ENCODE results near the gene RPL3. TPM values are rescaled to one million over a fixed set of nuclear protein-coding genes. Genes with fewer than 3 reads are reported as not detected.

Gene RPL3
- total and polyA plus RNA-seq, 4 donors, result 580 to 1,767 (median 1,184) TPM

- Histone ChIP-seq H3K4me3 (ENCODE audit: low read depth in 1 of 3, low read length in 3 of 3) (no peak overlapping the region), H3K27ac (ENCODE audit: low read depth in 1 of 2, low read length in 2 of 2) (peak overlapping the region; percentile 82 to 85), H3K27me3 (ENCODE audit: control insufficient read depth in 4 of 4, insufficient read depth in 4 of 4, low read length in 3 of 4) (no peaks in the 10 kb centered on the region), H3K9me3 (ENCODE audit: control insufficient read depth in 4 of 4, low read length in 3 of 4) (no peaks in the 10 kb centered on the region), H3K36me3 (ENCODE audit: control insufficient read depth in 4 of 4, insufficient read depth in 3 of 4, low read depth in 1 of 4, low read length in 3 of 4) (no peaks in the 10 kb centered on the region), H3K9ac (ENCODE audit: low read depth in 1 of 2, low read length in 2 of 2) (no peak overlapping the region), H3K4me1 (ENCODE audit: control insufficient read depth in 4 of 4, insufficient read depth in 4 of 4, low read length in 3 of 4) (peaks cover 20 to 56% (median 42%) of the 10 kb centered on the region in 4 donors)
- DNase-seq (ENCODE audit: low spot score), result no peak
- WGBS, result 35% methylated on average over 11 of the region's 11 CpGs
- TF ChIP-seq MAX (IDR thresholded peaks at IDR 0.05) (peak; percentile 88), YY1 (IDR thresholded peaks at IDR 0.05) (peak; percentile 88), HNF4G (IDR thresholded peaks at IDR 0.05) (peak; percentile 62), RXRA (IDR thresholded peaks at IDR 0.05) (peak; percentile 86 to 92), ZBTB33 (IDR thresholded peaks at IDR 0.05) (peak; percentile 58), HNF4A (conservative IDR thresholded peaks at IDR 0.05) (peak; percentile 88 to 91), FOXA2 (IDR thresholded peaks at IDR 0.05) (peak; percentile 29), CTCF (IDR thresholded peaks at IDR 0.05; ENCODE audit: low read depth, low read length, missing input control) (no peak), NR2F2 (IDR thresholded peaks at IDR 0.05) (no peak), RAD21 (IDR thresholded peaks at IDR 0.05) (peak in 1 of 2 donors; percentile 39), ATF3 (IDR thresholded peaks at IDR 0.05) (no peak), EGR1 (IDR thresholded peaks at IDR 0.05; ENCODE audit: low read depth in 2 of 2) (no peak), JUND (IDR thresholded peaks at IDR 0.05) (peak in 1 of 2 donors; percentile 47), SP1 (IDR thresholded peaks at IDR 0.05) (peak; percentile 91), REST (IDR thresholded peaks at IDR 0.05) (peak; percentile 61), TAF1 (conservative IDR thresholded peaks at IDR 0.05) (no peak), FOXA1 (IDR thresholded peaks at IDR 0.05) (peak; percentile 27), GABPA (IDR thresholded peaks at IDR 0.05 in 1 of 2, conservative IDR thresholded peaks at IDR 0.05 in 1 of 2) (peak in 1 of 2 donors; percentile 38)
These were observed 16.1 kb downstream of the RPL3 start for GRCh38 chr22:39303358-39303757.
